HUES6 (cell line): ENCODE data around the gene DCAF4.
"Not testable (repeated sequence)": the region's sequence is repeated elsewhere in the genome, so short reads cannot be mapped to it uniquely, and the experiment has no call there.

ENCODE experiments used
- H3K27ac ChIP-seq: 2 replicates; pipeline ENCODE4 v1.7.0; 2013; ENCODE audit warnings: low read depth, mild to moderate bottlenecking, low read length, inconsistent platforms
- H3K27me3 ChIP-seq: 2 replicates; pipeline ENCODE4 v1.6.1; 2013; ENCODE audit warnings: low read length; ENCODE audit not compliant: control insufficient read depth, insufficient read depth
- H3K36me3 ChIP-seq: 2 replicates; pipeline ENCODE4 v1.6.1; 2013; ENCODE audit warnings: low read length; ENCODE audit not compliant: control insufficient read depth, insufficient read depth
- H3K4me1 ChIP-seq: 2 replicates; pipeline ENCODE4 v1.6.1; 2013; ENCODE audit warnings: low read length; ENCODE audit not compliant: control insufficient read depth, insufficient read depth
- H3K4me3 ChIP-seq: 2 replicates; pipeline ENCODE4 v1.5.1; 2013; ENCODE audit warnings: low read depth, low read length
- H3K9ac ChIP-seq: one replicate; pipeline ENCODE4 v1.6.1; 2013; ENCODE audit warnings: mild to moderate bottlenecking, low read length
- H3K9me3 ChIP-seq: 2 replicates; pipeline ENCODE4 v1.6.1; 2013; ENCODE audit warnings: low read depth, low read length; ENCODE audit not compliant: control insufficient read depth, insufficient read depth

DCAF4 gene

GRCh38 chr14:72939630-72940029 is 13.4 kb downstream of the DCAF4 start:
- Histone ChIP-seq H3K4me1 (peaks cover under 1% of the 10 kb centered on the region; the same call in 1 of the 2 replicates), H3K9me3 (no peaks in the 10 kb centered on the region), H3K36me3 (peaks cover 54% of the 10 kb centered on the region), H3K9ac (no peak overlapping the region), H3K4me3 (no peak overlapping the region), H3K27ac (no peak overlapping the region), H3K27me3 (no peaks in the 10 kb centered on the region)

GRCh38 chr14:72941286-72941985 is 15.2 kb downstream of the DCAF4 start:
- no peaks in the 10 kb centered on the region for H3K27me3 ChIP-seq
- H3K27ac ChIP-seq, result no peak overlapping the region
- no peak overlapping the region for H3K9ac ChIP-seq
- no peaks in the 10 kb centered on the region for H3K9me3 ChIP-seq
- no peaks in the 10 kb centered on the region; the same call in 1 of the 2 replicates for H3K4me1 ChIP-seq
- no peak overlapping the region for H3K4me3 ChIP-seq
- peaks cover 62% of the 10 kb centered on the region for H3K36me3 ChIP-seq

- H3K27ac ChIP-seq, result no peak overlapping the region
- H3K9me3 ChIP-seq, result no peaks in the 10 kb centered on the region
- H3K27me3 ChIP-seq, result no peaks in the 10 kb centered on the region
- H3K4me3 ChIP-seq, result no peak overlapping the region
- no peaks in the 10 kb centered on the region for H3K4me1 ChIP-seq
- H3K36me3 ChIP-seq, result peaks cover 73% of the 10 kb centered on the region
- H3K9ac ChIP-seq, result no peak overlapping the region
Measured at GRCh38 chr14:72942934-72943333, 16.7 kb downstream of the DCAF4 start.

GRCh38 chr14:72943876-72944430 is 17.7 kb downstream of the DCAF4 start:
- H3K27ac ChIP-seq, result no peak overlapping the region
- H3K9ac ChIP-seq, result no peak overlapping the region
- H3K36me3 ChIP-seq, result peaks cover 71% of the 10 kb centered on the region
- H3K4me1 ChIP-seq, result no peaks in the 10 kb centered on the region
- H3K4me3 ChIP-seq, result no peak overlapping the region
- H3K27me3 ChIP-seq, result no peaks in the 10 kb centered on the region
- no peaks in the 10 kb centered on the region for H3K9me3 ChIP-seq

DNA sequence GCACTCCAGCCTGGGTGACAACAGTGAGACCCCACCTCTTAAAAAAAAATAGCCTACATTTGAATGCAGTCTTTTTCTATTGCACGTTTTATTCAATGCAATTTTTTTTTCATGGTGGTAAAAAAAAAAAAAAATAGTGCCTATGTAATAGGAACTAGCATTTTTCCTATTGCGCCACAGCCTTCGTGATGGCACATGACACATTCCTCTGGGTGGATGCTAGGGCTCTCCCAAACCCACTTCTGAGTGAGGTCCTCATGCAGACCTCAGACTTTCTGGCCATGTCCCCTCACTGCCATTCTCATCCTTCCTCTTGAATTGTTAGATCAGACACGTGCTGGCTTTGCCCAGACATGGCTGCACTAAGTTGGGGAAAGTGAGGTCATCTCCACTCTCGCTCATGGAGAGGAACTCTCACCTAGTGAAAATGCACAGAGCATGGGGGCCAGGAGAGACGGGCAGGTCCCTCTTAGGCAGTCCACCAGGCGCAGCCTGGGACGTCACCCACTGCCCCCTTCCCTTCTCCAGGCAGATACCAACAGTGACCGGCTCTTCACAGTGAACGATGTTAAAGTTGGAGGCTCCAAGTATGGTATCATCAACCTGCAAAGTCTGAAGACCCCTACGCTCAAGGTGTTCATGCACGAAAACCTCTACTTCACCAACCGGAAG is 19.2 kb downstream of the DCAF4 start:
- Histone ChIP-seq H3K4me1 (no peaks in the 10 kb centered on the region), H3K27ac (no peak overlapping the region), H3K27me3 (no peaks in the 10 kb centered on the region), H3K9ac (no peak overlapping the region), H3K4me3 (no peak overlapping the region), H3K36me3 (peaks cover 63% of the 10 kb centered on the region), H3K9me3 (no peaks in the 10 kb centered on the region)

GRCh38 chr14:72946491-72946890 is 20.2 kb downstream of the DCAF4 start:
- Histone ChIP-seq H3K9ac (no peak overlapping the region), H3K27me3 (no peaks in the 10 kb centered on the region), H3K9me3 (no peaks in the 10 kb centered on the region), H3K4me3 (no peak overlapping the region), H3K27ac (no peak overlapping the region), H3K4me1 (no peaks in the 10 kb centered on the region), H3K36me3 (peaks cover 59% of the 10 kb centered on the region)

DNA sequence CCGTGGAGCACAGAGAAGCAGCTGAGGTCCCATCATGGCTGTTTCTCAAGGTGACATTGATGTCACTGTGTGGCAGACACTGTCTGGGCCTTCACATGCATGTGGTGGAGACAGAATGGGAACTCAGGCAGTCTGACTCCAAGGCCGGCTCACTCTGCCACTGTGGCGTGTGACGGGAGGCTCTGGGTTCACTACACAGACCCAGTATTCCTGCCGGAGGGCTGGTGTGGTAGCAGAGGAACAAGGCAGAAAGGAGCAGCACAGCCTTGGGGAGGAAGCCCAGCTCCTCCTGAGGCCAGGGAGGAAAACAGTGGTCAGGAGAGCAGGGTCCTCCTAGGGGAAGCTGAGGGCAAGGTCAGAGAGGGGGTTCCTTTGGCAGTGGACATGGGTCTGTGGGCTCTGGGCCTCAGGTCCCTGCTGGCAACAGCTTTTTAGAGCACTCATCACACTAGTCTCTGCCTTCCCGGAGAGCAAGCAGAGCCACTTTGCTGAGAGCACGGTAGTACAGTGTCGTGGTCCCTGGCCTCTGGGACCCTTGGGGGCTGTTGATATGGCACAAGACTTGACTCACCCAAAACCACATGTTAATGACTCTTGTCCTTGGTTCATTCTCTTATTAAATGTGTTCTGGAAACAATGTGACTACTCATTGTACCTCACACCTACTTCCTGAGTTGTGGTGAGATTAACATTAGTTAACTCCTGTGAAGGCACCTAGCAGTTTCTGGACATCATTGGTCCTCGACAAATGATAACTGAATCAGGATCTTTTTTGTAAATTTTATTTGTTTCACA is 21.3 kb downstream of the DCAF4 start:
- peaks cover 59% of the 10 kb centered on the region for H3K36me3 ChIP-seq
- no peaks in the 10 kb centered on the region for H3K27me3 ChIP-seq
- H3K4me3 ChIP-seq, result no peak overlapping the region
- no peaks in the 10 kb centered on the region for H3K4me1 ChIP-seq
- no peak overlapping the region for H3K27ac ChIP-seq
- no peaks in the 10 kb centered on the region for H3K9me3 ChIP-seq
- H3K9ac ChIP-seq, result no peak overlapping the region

- H3K36me3 ChIP-seq, result peaks cover 52% of the 10 kb centered on the region
Measured at GRCh38 chr14:72948481-72949138, 22.3 kb downstream of the DCAF4 start.

DNA sequence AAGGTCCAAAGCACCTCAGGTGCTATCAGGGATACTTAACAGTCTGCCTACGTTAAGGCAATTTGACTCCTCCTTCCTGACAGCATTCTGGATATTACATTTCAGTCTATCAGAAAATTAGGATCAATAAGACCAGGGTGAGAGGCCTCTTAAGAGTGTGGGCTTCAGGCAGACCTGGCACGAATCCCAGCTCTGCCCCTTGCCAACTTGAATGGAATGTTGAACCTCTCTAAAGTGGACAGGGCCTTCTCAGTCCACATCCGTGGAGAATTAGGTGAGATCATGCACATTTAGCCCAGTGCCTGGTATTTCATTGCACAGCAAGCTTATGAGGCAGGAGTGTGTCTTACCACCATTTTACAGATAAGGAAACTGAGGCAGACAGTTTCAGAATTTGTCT is 25.9 kb downstream of the DCAF4 start:
- no peak overlapping the region for H3K9ac ChIP-seq
- no peaks in the 10 kb centered on the region for H3K9me3 ChIP-seq
- no peaks in the 10 kb centered on the region for H3K27me3 ChIP-seq
- H3K4me3 ChIP-seq, result no peak overlapping the region
- peaks cover 52% of the 10 kb centered on the region for H3K36me3 ChIP-seq
- no peaks in the 10 kb centered on the region for H3K4me1 ChIP-seq
- no peak overlapping the region for H3K27ac ChIP-seq

More at GRCh38 chr14:72948481-72949138, 22.3 kb downstream of the DCAF4 start:
- H3K9me3 ChIP-seq, result no peaks in the 10 kb centered on the region
- no peaks in the 10 kb centered on the region for H3K4me1 ChIP-seq
- no peak overlapping the region for H3K4me3 ChIP-seq
- no peak overlapping the region for H3K27ac ChIP-seq
- no peak overlapping the region for H3K9ac ChIP-seq
- no peaks in the 10 kb centered on the region for H3K27me3 ChIP-seq

DNA sequence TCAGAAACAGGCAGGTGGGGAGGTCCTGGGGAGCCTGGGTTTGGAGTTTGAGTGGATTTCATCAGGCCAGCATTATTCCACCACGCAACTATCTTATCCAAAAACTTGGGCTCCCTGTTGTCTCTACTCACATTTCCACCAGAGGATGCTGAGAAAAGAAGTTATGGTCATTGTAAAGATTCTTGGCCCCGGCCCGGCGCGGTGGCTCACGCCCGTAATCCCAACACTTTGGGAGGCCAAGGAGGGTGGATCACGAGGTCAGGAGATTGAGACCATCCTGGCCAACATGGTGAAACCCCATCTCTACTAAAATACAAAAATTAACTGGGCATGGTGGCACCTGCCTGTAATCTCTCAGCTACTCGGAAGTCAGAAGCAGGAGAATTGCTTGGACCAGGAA is 30.5 kb downstream of the DCAF4 start:
- not testable (repeated sequence) for H3K4me3 ChIP-seq, H3K9ac ChIP-seq, H3K9me3 ChIP-seq, H3K27ac ChIP-seq, H3K27me3 ChIP-seq, H3K4me1 ChIP-seq
- H3K36me3 ChIP-seq, result peaks cover 75% of the 10 kb centered on the region
